Omental fat pad (tissue), 4 donors: ENCODE measurements around the gene DNAH11. TPM values are rescaled to one million over a fixed set of nuclear protein-coding genes. Genes with fewer than 3 reads are reported as not detected.

ENCODE experiments used
- ATAC-seq: fragments of 150-250 bp; one replicate; pipeline ENCODE4 v1.9.1; 2016; ENCODE audit warnings: mild to moderate bottlenecking, moderate library complexity; ENCODE audit not compliant: low FRiP score
- DNase-seq: peaks from one replicate; pipeline ENCODE4 v3.0.0-alpha.2; 2019; ENCODE audit warnings: low spot score
- total RNA-seq, 4 donors: library from RNA; depleted of rRNA; stranded (reverse); fragments of >200 nt; gene quantifications; one replicate each; pipeline ENCODE4 v1.1.0, GENCODE V29; 2016
- TF ChIP-seq, protein P1 (sequence below), 3 donors: fragments of 450-650 bp; IDR thresholded peaks; one replicate each; pipeline ENCODE4 v1.5.1; 2016 to 2017; ENCODE audit warnings: antibody characterized with exemption in 3 of 3, mild to moderate bottlenecking in 3 of 3, moderate library complexity in 2 of 3

DNAH11 gene
- total RNA-seq, 4 donors from 2014 or later, result 0.32 to 0.88 (median 0.49) TPM

DNA sequence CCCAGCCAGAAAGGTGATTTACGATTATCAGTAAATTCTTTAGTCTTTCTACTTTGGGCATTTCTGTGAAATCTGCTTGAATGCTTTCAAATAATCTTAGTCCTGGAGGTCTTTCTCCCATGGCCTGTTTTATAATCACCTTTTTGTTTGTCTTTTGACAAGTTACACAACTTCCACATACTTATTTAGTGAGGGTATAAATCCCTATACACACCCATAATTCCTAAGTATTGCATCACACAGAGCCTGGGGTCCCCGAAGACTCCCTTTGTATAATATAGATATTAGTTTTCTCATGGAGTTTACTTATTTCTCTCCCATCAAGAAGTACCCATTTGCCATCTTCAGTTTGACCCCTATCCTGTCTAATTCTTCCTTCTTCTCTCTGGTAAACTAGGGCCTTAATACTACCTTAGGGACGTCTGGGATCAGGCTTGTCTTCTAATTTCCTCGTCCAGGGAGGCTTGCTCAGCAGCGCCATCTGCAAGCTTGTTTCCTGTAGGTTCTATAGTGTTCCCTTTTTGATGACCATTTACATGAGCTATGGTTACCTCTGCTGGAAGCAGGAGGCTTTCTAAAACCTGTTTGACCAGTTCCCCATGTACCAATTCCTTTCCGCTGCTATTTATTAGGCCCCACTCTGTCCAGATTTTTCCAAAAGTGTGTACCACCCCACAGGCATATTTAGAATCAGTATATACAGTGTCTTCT lies 8.1 kb downstream of the DNAH11 start:
- DNase-seq (no peak), ATAC-seq (no peak)
- TF ChIP-seq, protein P1, sequence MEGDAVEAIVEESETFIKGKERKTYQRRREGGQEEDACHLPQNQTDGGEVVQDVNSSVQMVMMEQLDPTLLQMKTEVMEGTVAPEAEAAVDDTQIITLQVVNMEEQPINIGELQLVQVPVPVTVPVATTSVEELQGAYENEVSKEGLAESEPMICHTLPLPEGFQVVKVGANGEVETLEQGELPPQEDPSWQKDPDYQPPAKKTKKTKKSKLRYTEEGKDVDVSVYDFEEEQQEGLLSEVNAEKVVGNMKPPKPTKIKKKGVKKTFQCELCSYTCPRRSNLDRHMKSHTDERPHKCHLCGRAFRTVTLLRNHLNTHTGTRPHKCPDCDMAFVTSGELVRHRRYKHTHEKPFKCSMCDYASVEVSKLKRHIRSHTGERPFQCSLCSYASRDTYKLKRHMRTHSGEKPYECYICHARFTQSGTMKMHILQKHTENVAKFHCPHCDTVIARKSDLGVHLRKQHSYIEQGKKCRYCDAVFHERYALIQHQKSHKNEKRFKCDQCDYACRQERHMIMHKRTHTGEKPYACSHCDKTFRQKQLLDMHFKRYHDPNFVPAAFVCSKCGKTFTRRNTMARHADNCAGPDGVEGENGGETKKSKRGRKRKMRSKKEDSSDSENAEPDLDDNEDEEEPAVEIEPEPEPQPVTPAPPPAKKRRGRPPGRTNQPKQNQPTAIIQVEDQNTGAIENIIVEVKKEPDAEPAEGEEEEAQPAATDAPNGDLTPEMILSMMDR (IDR thresholded peaks at IDR 0.05), result no peak

DNA sequence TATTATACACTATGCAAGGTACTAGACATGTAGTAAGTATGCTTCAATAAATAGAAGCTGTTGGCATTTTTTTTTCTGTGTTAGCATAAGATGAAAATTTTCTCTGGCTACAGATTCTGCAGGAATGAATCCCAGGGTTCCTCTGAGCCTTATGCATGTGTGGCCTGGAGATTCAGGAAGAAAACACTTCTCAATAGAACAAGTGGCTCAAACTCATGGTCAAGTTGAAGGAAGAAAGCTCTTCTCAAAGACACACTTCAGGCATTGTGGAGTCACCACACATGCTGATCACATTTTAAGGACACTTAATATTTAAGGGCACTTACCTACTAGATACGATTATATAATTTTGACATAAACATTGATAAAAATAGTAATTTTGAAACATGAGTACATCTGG lies 19.5 kb downstream of the DNAH11 start:
- no peak for DNase-seq
- TF ChIP-seq, protein P1 (IDR thresholded peaks at IDR 0.05), result no peak
- ATAC-seq, result no peak

DNA sequence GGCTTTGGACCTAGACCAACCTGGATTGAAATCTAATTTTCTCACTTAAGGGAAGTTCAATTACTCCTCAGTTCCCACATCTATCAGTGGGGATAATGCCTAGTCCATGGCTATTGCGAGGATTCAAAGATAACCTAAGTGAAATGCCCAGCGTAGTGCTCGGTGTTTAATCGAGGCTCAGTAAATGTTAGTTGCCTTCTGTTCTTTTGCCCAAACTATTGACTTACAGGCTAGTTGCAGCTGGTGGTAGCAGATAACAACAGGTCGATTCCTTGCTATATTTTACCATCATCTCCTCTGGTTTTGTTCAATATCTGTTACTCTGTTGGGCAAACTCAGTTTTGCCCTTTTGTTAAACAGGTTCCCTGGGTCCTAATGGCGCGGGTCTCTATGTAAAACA lies 22.8 kb downstream of the DNAH11 start:
- TF ChIP-seq, protein P1 (IDR thresholded peaks at IDR 0.05), result no peak
- no peak for DNase-seq
- ATAC-seq, result no peak

DNA sequence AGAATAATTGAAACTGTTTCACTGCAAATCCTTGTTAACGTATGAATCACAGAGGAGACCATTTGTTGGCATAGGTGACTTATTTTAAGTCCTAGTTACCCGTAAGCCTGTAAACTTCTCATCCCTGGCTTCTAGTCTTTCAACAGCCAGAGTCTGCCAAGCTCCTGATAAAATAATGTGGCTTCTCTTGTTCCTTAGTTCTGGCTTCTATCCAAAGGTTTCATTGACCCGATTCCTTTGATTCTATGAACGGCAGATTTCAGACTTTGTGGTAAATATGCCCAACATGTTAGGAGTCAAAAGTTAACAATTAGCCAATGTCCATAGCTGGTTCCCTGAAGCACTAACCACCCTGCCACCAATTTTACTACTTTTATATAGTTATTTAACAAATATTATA lies 23.3 kb downstream of the DNAH11 start:
- no peak for DNase-seq
- no peak for ATAC-seq
- TF ChIP-seq, protein P1 (IDR thresholded peaks at IDR 0.05), result no peak

DNA sequence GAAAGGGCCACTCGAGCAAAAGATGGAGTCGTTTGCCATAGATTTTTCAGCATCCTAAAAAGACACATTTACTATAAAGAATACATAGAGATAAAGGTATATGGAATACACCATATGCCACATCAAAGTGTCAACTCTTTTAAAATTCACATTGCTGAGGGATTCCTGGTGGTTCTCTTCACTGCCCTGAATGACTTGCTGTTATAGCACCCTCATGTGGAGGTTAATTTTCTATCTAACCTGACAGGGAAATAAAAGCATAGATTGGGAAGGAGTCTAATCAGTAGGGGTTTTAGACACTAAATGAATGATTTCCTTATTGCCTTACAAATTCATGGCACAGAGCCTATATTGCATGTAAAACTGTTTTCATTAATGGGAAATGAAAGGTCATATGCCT lies 25.9 kb downstream of the DNAH11 start:
- no peak for DNase-seq
- ATAC-seq, result no peak
- TF ChIP-seq, protein P1 (IDR thresholded peaks at IDR 0.05), result no peak

DNA sequence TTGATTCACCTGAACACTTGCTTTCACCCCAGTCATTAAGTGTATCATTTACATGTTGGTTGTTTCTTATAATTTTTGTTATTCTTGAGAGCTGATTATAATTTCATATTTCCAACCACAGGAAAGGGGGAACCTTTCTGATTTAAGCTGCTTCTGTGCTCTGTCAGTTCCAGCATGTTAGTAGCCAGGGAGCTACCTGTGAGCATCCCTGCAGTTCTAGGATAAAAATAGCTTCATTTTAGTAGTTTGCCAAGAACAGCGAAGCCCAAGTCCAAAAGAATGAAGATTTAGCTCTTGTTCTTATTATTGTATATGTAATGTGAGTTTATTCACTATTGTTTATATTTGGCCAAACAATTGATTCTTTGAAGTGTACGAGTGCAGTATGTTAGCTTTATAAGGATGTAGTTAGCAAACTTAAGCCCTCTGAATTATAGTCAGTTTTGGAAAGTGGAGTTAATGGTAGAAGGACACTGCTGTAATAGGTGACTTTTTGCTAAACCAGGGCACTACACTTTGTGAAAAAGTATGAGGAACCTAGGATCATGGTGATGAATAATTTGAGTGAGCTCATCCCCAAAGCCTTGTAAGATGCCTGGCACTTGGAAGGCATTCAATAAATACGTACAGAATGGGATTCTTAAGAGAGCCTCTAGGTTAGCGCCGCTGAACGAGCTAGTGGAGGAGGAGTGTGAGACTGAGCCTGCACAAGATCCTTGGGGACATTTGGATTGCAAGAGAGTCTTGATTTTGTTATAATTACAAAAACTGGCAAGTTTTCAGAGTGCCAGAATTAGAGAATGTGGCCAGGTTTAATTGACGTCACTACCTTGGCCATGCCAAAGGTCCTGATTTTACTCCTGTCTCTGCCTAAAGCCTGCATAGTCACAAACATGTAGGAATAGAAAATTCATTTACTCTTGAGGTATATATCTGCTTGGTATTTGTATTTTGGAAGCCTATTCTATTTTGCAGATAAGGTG lies 29.8 kb downstream of the DNAH11 start:
- TF ChIP-seq, protein P1 (IDR thresholded peaks at IDR 0.05), result no peak
- no peak for DNase-seq
- no peak for ATAC-seq
